ENCODE data around the gene HSPB7.

- TF ChIP-seq REST (IDR thresholded peaks at IDR 0.05; ENCODE audit: insufficient read depth in 1 of 2, low read depth in 2 of 2, low read length in 2 of 2), result no peak
- TF ChIP-seq POLR2AphosphoS5 (IDR thresholded peaks at IDR 0.05; ENCODE audit: low read depth, low read length), result no peak
- TF ChIP-seq TAF1 (IDR thresholded peaks at IDR 0.05; ENCODE audit: borderline replicate concordance, insufficient read depth, low read length), result no peak
- no peak for TF ChIP-seq SIN3A (IDR thresholded peaks at IDR 0.05; ENCODE audit: borderline replicate concordance, insufficient read depth, low read length)
- no peak for TF ChIP-seq FOXP2 (optimal IDR thresholded peaks at IDR 0.05; ENCODE audit: borderline replicate concordance, extremely low read depth, extremely low read length, insufficient read depth)
These were observed 1.9 kb upstream of the HSPB7 start for GRCh38 chr1:16019644-16020277.

Data from PFSK-1 (cell line).